HepG2 (cell line): ENCODE data around the gene CBLC. TPM values are rescaled to one million over a fixed set of nuclear protein-coding genes. Genes with fewer than 3 reads are reported as not detected.

ENCODE experiments used
- DNMT3B ChIP-seq: conservative IDR thresholded peaks from 2 replicates; pipeline ENCODE4 v1.6.1; 2016; ENCODE audit warnings: missing biosample characterization, control low read depth
- HES4 ChIP-seq: sonication (generic); formaldehyde crosslinking; IDR thresholded peaks from 2 replicates; pipeline ENCODE4 v1.9.0; 2021; ENCODE audit warnings: mild to moderate bottlenecking, missing genetic modification reagents, borderline replicate concordance
- IKZF5 ChIP-seq: IDR thresholded peaks from 2 replicates; pipeline ENCODE4 v1.6.1; 2018; ENCODE audit warnings: missing genetic modification reagents, mild to moderate bottlenecking, missing compliant biosample characterization
- MTA1 ChIP-seq: sonication (generic); formaldehyde crosslinking; IDR thresholded peaks from 2 replicates; pipeline ENCODE4 v1.4.0; 2020; ENCODE audit warnings: missing genetic modification reagents, mild to moderate bottlenecking, borderline replicate concordance
- MXD1 ChIP-seq: sonication (generic); formaldehyde crosslinking; IDR thresholded peaks from 2 replicates; pipeline ENCODE4 v1.4.0; 2020; ENCODE audit warnings: mild to moderate bottlenecking, missing genetic modification reagents
- NFAT5 ChIP-seq: sonication (generic); formaldehyde crosslinking; IDR thresholded peaks from 2 replicates; pipeline ENCODE4 v1.4.0; 2020; ENCODE audit warnings: missing genetic modification reagents
- TFE3 ChIP-seq: IDR thresholded peaks from 2 replicates; pipeline ENCODE4 v1.6.1; 2016
- THRA ChIP-seq: sonication (generic); formaldehyde crosslinking; IDR thresholded peaks from 2 replicates; pipeline ENCODE4 v1.4.0; 2020; ENCODE audit warnings: missing genetic modification reagents, borderline replicate concordance
- XBP1 ChIP-seq: sonication (generic); formaldehyde crosslinking; IDR thresholded peaks from 2 replicates; pipeline ENCODE4 v1.5.0; 2020; ENCODE audit warnings: missing genetic modification reagents
- ZBTB34 ChIP-seq: sonication (generic); formaldehyde crosslinking; IDR thresholded peaks from 2 replicates; pipeline ENCODE4 v1.8.0; 2022; ENCODE audit warnings: mild to moderate bottlenecking, missing genetic modification reagents
- ZGPAT ChIP-seq: IDR thresholded peaks from 2 replicates; pipeline ENCODE4 v1.6.1; 2016; ENCODE audit warnings: mild to moderate bottlenecking
- ZNF207 ChIP-seq: fragments of 450-650 bp; IDR thresholded peaks from 2 replicates; pipeline ENCODE4 v1.6.1; 2016; ENCODE audit warnings: antibody characterized with exemption, borderline replicate concordance
- ZNF644 ChIP-seq: IDR thresholded peaks from 2 replicates; pipeline ENCODE4 v1.6.1; 2016; ENCODE audit warnings: low read depth
- ZSCAN22 ChIP-seq: sonication (generic); formaldehyde crosslinking; IDR thresholded peaks from 2 replicates; pipeline ENCODE4 v1.4.0; 2020; ENCODE audit warnings: mild to moderate bottlenecking, missing genetic modification reagents
- polyA plus RNA-seq, 8 experiments: library from polyadenylated mRNA; depleted of rRNA in 3 of 8; stranded (reverse) in 7 of 8; unstranded in 1 of 8; fragments of >200 nt; fragmentation: Illumina TruSeq in 4 of 8; extraction: Trizol in 4 of 8; gene quantifications; 2 replicates each; pipeline versions ENCODE4 v1.2.1 to v1.2.3, GENCODE V29; 2011 to 2016; ENCODE audit warnings: low read depth in 4 of 8, missing spikeins in 1 of 8, mixed read lengths in 1 of 8; ENCODE audit not compliant: insufficient read depth in 1 of 8
- total RNA-seq, 5 experiments: library from RNA; depleted of rRNA; stranded (reverse); fragments of >200 nt; fragmentation: Illumina TruSeq; extraction: Trizol; gene quantifications; 2 replicates each; pipeline ENCODE4 v1.2.3, GENCODE V29; 2016; ENCODE audit warnings: low read depth in 1 of 5

The CBLC gene
- total and polyA plus RNA-seq, 2 of the 13 experiments (the other 11 are each of a cell fraction or from before 2014, with no cell fraction given): 1.8 to 2.6 TPM

- no peak for TF ChIP-seq HES4
- TF ChIP-seq ZBTB34 (CRISPR knock-in tag): 0 out of 2 replicates have a peak, but pooled peaks have one; percentile 53
- TF ChIP-seq ZSCAN22: peak; percentile 94
- no peak; the same call in 1 of the 2 replicates for TF ChIP-seq IKZF5 (CRISPR knock-in tag)
- TF ChIP-seq MXD1: no peak
- no peak for TF ChIP-seq ZNF644
- TF ChIP-seq TFE3 (CRISPR knock-in tag): 0 out of 2 replicates have a peak, but pooled peaks have one; percentile 36
- peak; percentile 39; the same call in 1 of the 2 replicates for TF ChIP-seq MTA1 (CRISPR knock-in tag)
- peak; percentile 18; the same call in 1 of the 2 replicates for TF ChIP-seq THRA
- TF ChIP-seq XBP1: no peak
- no peak for TF ChIP-seq NFAT5 (CRISPR knock-in tag)
- TF ChIP-seq ZNF207: no peak
- TF ChIP-seq ZGPAT (CRISPR knock-in tag): no peak
- no peak for TF ChIP-seq DNMT3B (CRISPR knock-in tag)
Measured at GRCh38 chr19:44807652-44808462, 30.2 kb downstream of the CBLC start (continued).
